SK-N-SH treated with all-trans-retinoic acid at 6 μM for 48 hours (cell line): Measurements from ENCODE around the gene AFTPH.

Experiments
- CSDC2 ChIP-seq: fragments of 250-450 bp; sonication (Bioruptor Pico); IDR thresholded peaks from 2 replicates; pipeline ENCODE4 v1.5.0; 2020; ENCODE audit warnings: mild to moderate bottlenecking, moderate library complexity
- RARB ChIP-seq: fragments of 250-450 bp; sonication (Bioruptor Pico); IDR thresholded peaks from 2 replicates; pipeline ENCODE4 v1.8.0; 2021; ENCODE audit warnings: mild to moderate bottlenecking, moderate library complexity
- ZNF565 ChIP-seq: fragments of 450-650 bp; formaldehyde crosslinking; conservative IDR thresholded peaks from 2 replicates; pipeline ENCODE4 v1.5.0; 2020; ENCODE audit warnings: low read depth, mild to moderate bottlenecking, moderate library complexity

- TF ChIP-seq RARB (CRISPR knock-in tag) (no peak), ZNF565 (CRISPR knock-in tag) (no peak), CSDC2 (CRISPR knock-in tag) (no peak)
Observed at GRCh38 chr2:64522843-64523428, 1.2 kb upstream of the AFTPH start.
